NCI-H1417 treated with DMSO at 0.1 percent for 48 hours (cell line): ENCODE measurements around the gene HCRT.
"Not testable (repeated sequence)": the region's sequence is repeated elsewhere in the genome, so short reads cannot be mapped to it uniquely, and the experiment has no call there.

Experiments
- DNase-seq: peaks from one replicate; lab custom pipeline; 2025; lab: John Stamatoyannopoulos, UW

The HCRT gene

GRCh38 chr17:42184713-42185620, at the start of gene HCRT:
TSS of gene HCRT (minus strand) at chr17:42185452. CDS start at chr17:42185365, 87 bp downstream.
- no peak for DNase-seq

DNA sequence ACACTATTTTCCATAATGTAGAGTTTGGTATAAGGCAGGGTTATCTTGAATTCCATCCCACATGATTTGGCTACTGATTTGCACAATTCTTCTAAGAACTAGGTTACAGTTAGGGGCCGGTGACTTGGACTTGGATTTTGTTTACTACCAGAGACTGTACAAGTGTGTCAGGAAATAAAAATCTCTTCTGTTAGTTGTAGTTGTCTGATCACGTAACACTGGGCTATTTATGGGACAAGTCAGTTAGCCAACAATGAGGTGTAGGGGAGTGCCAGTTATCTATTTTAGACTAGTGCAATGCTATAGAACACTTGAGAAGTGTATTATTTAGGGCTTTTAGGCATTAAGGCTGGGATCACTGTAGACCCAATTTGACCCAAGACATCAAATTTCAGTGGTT, 48.7 kb upstream of the HCRT start:
- no peak for DNase-seq

- no peak for DNase-seq
Observed at GRCh38 chr17:42233156-42233555, 47.9 kb upstream of the HCRT start.

- DNase-seq, result no peak
Observed at GRCh38 chr17:42230225-42230624, 45.0 kb upstream of the HCRT start.

DNA sequence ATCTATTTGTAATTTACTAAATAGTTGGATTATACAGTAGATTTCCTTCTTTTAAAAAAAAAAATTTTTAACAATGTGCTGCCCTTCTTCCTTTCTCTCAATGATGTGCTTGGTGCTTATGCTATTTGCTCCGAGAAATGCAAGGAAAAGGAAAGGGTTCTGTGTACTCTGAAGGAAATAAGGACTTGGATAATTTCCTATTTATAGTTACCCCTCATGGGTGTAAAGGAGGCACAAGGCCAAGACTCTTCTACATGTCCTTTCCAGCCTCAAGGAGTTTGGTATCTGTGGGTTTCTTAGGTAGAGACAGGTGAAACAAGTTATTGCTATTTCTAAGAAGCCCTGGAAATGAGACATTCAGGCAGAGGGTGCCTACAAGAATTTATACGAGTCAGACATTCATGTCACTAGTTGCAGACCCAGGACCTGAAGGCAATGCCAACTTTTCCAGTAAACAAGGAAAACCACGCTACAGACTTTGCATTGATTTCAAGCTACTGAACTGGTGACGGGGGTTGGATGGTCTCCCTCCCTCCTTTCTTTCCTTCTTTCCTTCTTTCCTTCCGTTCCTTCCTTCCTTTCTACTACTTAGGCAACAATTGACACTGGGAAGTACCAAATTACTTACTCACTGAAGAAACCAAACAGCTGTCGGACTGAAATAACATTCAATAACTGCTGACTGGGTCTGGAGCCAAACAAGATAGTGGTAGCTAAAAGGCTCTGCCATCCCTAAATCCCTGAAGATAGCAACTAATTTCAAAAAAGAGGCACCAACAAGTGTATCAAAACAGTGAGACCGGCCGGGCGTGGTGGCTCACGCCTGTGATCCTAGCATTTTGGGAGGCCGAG, 42.8 kb upstream of the HCRT start:
- DNase-seq, result no peak

DNA sequence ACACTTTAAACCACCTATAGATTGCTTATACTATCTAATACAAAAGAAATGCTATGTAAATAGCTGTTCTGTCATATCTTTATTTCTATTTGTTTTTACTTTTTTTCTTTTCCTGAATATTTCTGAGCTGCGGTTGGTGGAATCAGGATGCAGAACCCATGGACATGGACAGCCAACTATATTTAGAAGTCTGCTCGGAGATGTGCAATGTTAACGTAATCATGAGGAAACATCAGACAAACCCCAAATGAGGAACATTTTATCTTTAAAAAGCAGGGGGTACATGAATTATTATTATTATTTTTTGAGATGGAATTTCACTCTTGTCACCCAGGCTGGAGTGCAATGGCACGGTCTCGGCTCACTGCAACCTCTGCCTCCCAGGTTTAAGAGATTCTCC, 40.4 kb upstream of the HCRT start:
- no peak for DNase-seq

DNA sequence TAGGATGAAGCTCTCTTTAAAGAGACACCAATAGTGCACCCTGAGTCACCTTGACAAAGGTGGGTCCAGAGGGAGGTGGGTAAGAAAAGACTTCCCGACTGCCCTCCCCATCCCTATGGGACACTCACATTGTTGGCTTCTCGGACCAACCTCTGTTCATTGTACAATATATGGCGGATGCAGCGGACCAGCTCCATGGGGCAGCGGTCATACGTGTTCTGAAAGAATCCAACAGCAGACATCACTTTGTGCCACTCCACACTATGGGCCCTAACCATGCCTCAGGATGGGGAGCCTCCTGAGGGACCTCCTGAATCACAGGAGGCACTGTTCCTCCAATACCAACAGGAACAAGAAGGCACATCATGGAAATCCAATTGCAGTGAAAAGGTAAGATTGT, 39.4 kb upstream of the HCRT start:
- DNase-seq, result no peak

DNA sequence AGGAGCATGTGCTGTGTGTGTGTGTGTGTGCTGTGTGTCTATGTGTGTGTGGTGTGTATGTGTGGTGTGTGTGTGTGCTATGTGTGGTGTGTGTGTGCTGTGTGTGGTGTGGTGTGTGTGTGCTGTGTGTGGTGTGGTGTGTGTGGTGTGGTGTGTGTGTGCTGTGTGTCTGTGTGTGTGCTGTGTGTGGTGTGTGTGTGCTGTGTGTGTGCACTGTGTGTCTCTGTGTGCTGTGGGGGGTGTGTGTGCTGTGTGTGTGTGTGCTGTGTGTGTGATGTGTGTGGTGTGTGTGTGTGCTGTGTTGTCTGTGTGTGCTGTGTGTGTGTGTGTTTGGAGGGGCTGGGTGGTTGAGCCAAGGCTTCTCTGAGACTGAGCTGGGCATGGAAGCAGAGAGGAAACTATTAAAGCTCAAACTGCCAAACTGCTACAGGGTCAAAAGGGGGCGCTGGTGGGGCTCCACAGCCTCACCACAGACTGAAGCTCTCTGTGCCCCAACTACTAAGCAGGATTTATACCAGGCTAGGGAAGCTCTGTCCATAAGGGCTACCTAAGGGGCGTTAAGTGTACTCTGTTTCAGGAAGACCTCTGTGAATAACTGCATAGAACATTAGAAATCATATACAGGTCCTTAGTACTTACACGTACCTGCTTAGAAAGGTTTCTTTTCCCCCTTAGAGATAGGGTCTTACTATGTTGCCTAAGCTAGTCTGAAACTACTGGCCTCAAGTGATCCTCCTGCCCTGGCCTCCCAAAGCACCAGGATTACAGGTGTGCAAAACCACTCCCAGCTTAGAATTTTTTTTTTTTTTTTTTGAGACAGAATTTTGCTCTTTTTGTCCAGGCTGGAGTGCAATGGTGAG, 36.9 kb upstream of the HCRT start:
- DNase-seq, result no peak

GRCh38 chr17:42219280-42219679, 34.0 kb upstream of the HCRT start:
- not testable (repeated sequence) for DNase-seq

GRCh38 chr17:42214156-42214555, 28.9 kb upstream of the HCRT start:
- DNase-seq, result no peak

DNA sequence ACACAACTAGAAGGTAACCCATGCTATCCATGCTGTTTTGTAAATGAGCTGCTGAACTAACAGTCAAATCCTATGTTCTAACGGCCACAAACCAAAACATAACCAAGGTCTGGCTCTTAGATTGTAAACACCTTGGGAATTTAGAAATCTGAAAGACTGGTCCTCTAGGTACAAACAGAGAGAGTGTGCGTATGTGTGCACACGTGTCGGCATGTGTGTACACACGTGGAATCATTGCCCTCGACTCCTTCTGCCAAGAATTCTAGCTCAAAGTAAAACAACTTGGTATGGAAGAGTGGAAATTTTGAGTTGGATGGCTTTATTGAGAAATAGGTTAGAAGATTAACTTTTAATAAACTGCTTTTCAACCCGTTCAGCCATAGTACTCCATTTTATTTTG, 27.1 kb upstream of the HCRT start:
- no peak for DNase-seq

- DNase-seq, result not testable (repeated sequence)
Observed at GRCh38 chr17:42211921-42212341, 26.7 kb upstream of the HCRT start.

GRCh38 chr17:42210046-42210445, 24.8 kb upstream of the HCRT start:
- no peak for DNase-seq

GRCh38 chr17:42206153-42206612, 20.9 kb upstream of the HCRT start:
- not testable (repeated sequence) for DNase-seq

DNA sequence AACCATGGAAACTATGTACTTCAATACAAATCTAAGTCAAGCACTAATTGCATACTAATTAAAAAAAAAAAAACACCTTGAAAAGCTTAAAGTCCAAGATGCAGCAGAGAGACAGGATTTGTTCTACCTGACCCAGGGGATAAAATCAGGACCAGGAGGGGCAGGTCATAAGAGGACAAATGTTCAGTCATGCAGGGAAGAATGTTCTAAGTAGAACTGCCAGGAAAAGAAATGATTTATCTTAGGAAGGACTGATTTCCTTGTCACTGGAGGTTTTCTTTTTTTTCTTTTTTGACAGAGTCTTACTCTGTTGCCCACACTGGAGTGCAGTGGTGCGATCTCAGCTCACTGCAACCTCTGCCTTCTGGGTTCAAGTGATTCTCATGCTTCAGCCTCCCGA, 18.1 kb upstream of the HCRT start:
- DNase-seq, result no peak

- DNase-seq, result no peak
Observed at GRCh38 chr17:42202696-42203095, 17.4 kb upstream of the HCRT start.

GRCh38 chr17:42202159-42202558, 16.9 kb upstream of the HCRT start:
- no peak for DNase-seq

GRCh38 chr17:42201458-42201772, 16.2 kb upstream of the HCRT start:
- no peak for DNase-seq

- DNase-seq, result no peak
Observed at GRCh38 chr17:42200706-42201457, 15.6 kb upstream of the HCRT start.

- no peak for DNase-seq
Observed at GRCh38 chr17:42199416-42200011, 14.3 kb upstream of the HCRT start.

GRCh38 chr17:42198897-42199296, 13.6 kb upstream of the HCRT start:
- DNase-seq, result no peak
